ENCODE measurements around the gene SLC39A7.

The SLC39A7 gene

GRCh38 chr6:33243476-33243875, 42.8 kb downstream of the SLC39A7 start:
- DNase-seq, result no peak

GRCh38 chr6:33247977-33248642, 47.4 kb downstream of the SLC39A7 start:
- peak; percentile 88 to 94 for DNase-seq

GRCh38 chr6:33248643-33248931, 47.9 kb downstream of the SLC39A7 start:
- no peak for DNase-seq

GRCh38 chr6:33248932-33249731, 48.5 kb downstream of the SLC39A7 start:
- DNase-seq, result peak; percentile 92 to 93

GRCh38 chr6:33249732-33250630, 49.3 kb downstream of the SLC39A7 start:
- DNase-seq, result no peak

- DNase-seq, result no peak
Observed at GRCh38 chr6:33250731-33251130, 50.1 kb downstream of the SLC39A7 start.

GRCh38 chr6:33251395-33252012, 50.8 kb downstream of the SLC39A7 start:
- DNase-seq, result no peak

GRCh38 chr6:33252759-33253158, 52.1 kb downstream of the SLC39A7 start:
- no peak for DNase-seq

Data from activated CD4-positive, alpha-beta T cell treated with anti-CD3 and anti-CD28 coated beads for 4 hours (primary cell).